Fibroblast of peridontal ligament (primary cell): ENCODE results near the gene ZDHHC4.

Experiments used
- DNase-seq: peaks from one replicate; pipeline ENCODE4 v3.0.0-alpha.2; 2010; ENCODE audit errors: extremely low read depth

ZDHHC4 gene

GRCh38 chr7:6606866-6607583, 29.8 kb downstream of the ZDHHC4 start:
- no peak for DNase-seq

- no peak for DNase-seq
Observed at GRCh38 chr7:6607651-6608051, 30.4 kb downstream of the ZDHHC4 start.

- DNase-seq = no peak
Observed at GRCh38 chr7:6608081-6608480, 30.8 kb downstream of the ZDHHC4 start.

GRCh38 chr7:6608794-6609193, 31.5 kb downstream of the ZDHHC4 start:
- no peak for DNase-seq

GRCh38 chr7:6612819-6613218, 35.6 kb downstream of the ZDHHC4 start:
- DNase-seq = no peak

- no peak for DNase-seq
Observed at GRCh38 chr7:6613706-6614105, 36.5 kb downstream of the ZDHHC4 start.

- no peak for DNase-seq
Observed at GRCh38 chr7:6614953-6615722, 37.9 kb downstream of the ZDHHC4 start, which contains the start of gene ZNF853. Gene ZNF853 (plus strand): TSS chr7:6615610. CDS start chr7:6616175, 565 bp downstream.

- no peak for DNase-seq
Observed at GRCh38 chr7:6615723-6616555, 38.7 kb downstream of the ZDHHC4 start.

GRCh38 chr7:6616854-6617643, 39.8 kb downstream of the ZDHHC4 start:
- DNase-seq = no peak

GRCh38 chr7:6618621-6619020, 41.4 kb downstream of the ZDHHC4 start:
- DNase-seq = no peak

- DNase-seq = no peak
Observed at GRCh38 chr7:6619961-6620360, 42.7 kb downstream of the ZDHHC4 start.

- DNase-seq = no peak
Observed at GRCh38 chr7:6621195-6622133, 44.2 kb downstream of the ZDHHC4 start.

GRCh38 chr7:6622134-6622710, 45.0 kb downstream of the ZDHHC4 start:
- DNase-seq = no peak

GRCh38 chr7:6623589-6624245, 46.5 kb downstream of the ZDHHC4 start:
- DNase-seq = no peak

- DNase-seq = no peak
Observed at GRCh38 chr7:6624246-6624611, 47.0 kb downstream of the ZDHHC4 start.

- no peak for DNase-seq
Observed at GRCh38 chr7:6628045-6628444, 50.8 kb downstream of the ZDHHC4 start.

GRCh38 chr7:6630007-6630849, 53.0 kb downstream of the ZDHHC4 start:
- no peak for DNase-seq

GRCh38 chr7:6631605-6632004, 54.4 kb downstream of the ZDHHC4 start:
- no peak for DNase-seq

GRCh38 chr7:6634021-6634420, 56.8 kb downstream of the ZDHHC4 start:
- no peak for DNase-seq
